DMS79 treated with DMSO at 0.1 percent for 48 hours (cell line): ENCODE results near the gene KISS1R.
A peak's percentile ranks its signal among the peaks of the same experiment; 100 is the strongest.

Experiments used
- DNase-seq: peaks from one replicate; lab custom pipeline; 2025; lab: John Stamatoyannopoulos, UW

Gene KISS1R

GRCh38 chr19:899336-900042, 17.6 kb upstream of the KISS1R start:
- DNase-seq = no peak

GRCh38 chr19:900043-900301, 17.2 kb upstream of the KISS1R start:
- DNase-seq = no peak

- no peak for DNase-seq
These were observed 16.6 kb upstream of the KISS1R start for GRCh38 chr19:900302-901111.

- no peak for DNase-seq
These were observed 15.7 kb upstream of the KISS1R start for GRCh38 chr19:901216-902092.

GRCh38 chr19:902093-902370, 15.1 kb upstream of the KISS1R start:
- DNase-seq = no peak

GRCh38 chr19:902446-903226, 14.5 kb upstream of the KISS1R start:
- no peak for DNase-seq

GRCh38 chr19:903266-903797, 13.8 kb upstream of the KISS1R start:
- DNase-seq = no peak

- no peak for DNase-seq
These were observed 12.6 kb upstream of the KISS1R start for GRCh38 chr19:904545-904944.

- no peak for DNase-seq
These were observed 10.7 kb upstream of the KISS1R start for GRCh38 chr19:906480-906879.

- DNase-seq = no peak
These were observed 9.8 kb upstream of the KISS1R start for GRCh38 chr19:907183-907853.

- no peak for DNase-seq
These were observed 5.7 kb upstream of the KISS1R start for GRCh38 chr19:911197-912033.

GRCh38 chr19:912181-913079, 4.7 kb upstream of the KISS1R start:
- DNase-seq = no peak

- peak; percentile 17 for DNase-seq
These were observed 3.9 kb upstream of the KISS1R start, which contains the start of gene R3HDM4 for GRCh38 chr19:913080-913748. TSS of gene R3HDM4 (minus strand) at chr19:913219. CDS start at chr19:913157, 62 bp downstream.

- peak; percentile 19 for DNase-seq
These were observed 349 bp upstream of the KISS1R start for GRCh38 chr19:916645-917322.

- DNase-seq = no peak
These were observed 962 bp downstream of the KISS1R start for GRCh38 chr19:918152-918437.

GRCh38 chr19:918481-919198, 1.5 kb downstream of the KISS1R start:
- DNase-seq = peak; percentile 53

- peak; percentile 30 for DNase-seq
These were observed 2.3 kb downstream of the KISS1R start for GRCh38 chr19:919199-920050.
